H1 (cell line): ENCODE measurements around the gene NDFIP2. TPM values are rescaled to one million over a fixed set of nuclear protein-coding genes. Genes with fewer than 3 reads are reported as not detected.

Experiments used
- polyA plus RNA-seq, 7 experiments: library from polyadenylated mRNA; depleted of rRNA in 3 of 7; stranded (reverse) in 5 of 7; unstranded in 2 of 7; fragments of >200 nt in 5 of 7; fragments of 200-250 nt in 2 of 7; gene quantifications; 1 replicate in 5 of 7; 2 replicates in 1 of 7; 4 replicates in 1 of 7; pipeline versions ENCODE4 v1.2.1 to v1.2.3, GENCODE V29; 2011 to 2013; ENCODE audit warnings: missing spikeins in 2 of 7, mixed read lengths in 2 of 7
- total RNA-seq: library from RNA; stranded (reverse); fragmentation: NEBNext Ultra II Directional; extraction: Animal tissue kit (Norgen Biotek cat#: 25700); gene quantifications from 2 replicates; pipeline ENCODE4 v1.2.1, GENCODE V29; 2021
- TF ChIP-seq, protein P1 (sequence below), 3 experiments: IDR thresholded peaks; 1 replicate in 2 of 3; 2 replicates in 1 of 3; pipeline versions ENCODE4 v1.5.1 to v1.6.1; 2011; ENCODE audit warnings: low read length in 3 of 3, mild to moderate bottlenecking in 3 of 3, inconsistent platforms in 2 of 3, low read depth in 1 of 3, moderate library complexity in 1 of 3; ENCODE audit not compliant: insufficient read depth in 1 of 3; ENCODE audit errors: control extremely low read depth in 1 of 3

NDFIP2 gene
- total and polyA plus RNA-seq, 2 of the 8 experiments (the other 6 are each of a cell fraction or from before 2014, with no cell fraction given), result 11.1 to 32.9 TPM

GRCh38 chr13:79445968-79446645 is 34.8 kb upstream of the NDFIP2 start (continued):
- TF ChIP-seq, protein P1, sequence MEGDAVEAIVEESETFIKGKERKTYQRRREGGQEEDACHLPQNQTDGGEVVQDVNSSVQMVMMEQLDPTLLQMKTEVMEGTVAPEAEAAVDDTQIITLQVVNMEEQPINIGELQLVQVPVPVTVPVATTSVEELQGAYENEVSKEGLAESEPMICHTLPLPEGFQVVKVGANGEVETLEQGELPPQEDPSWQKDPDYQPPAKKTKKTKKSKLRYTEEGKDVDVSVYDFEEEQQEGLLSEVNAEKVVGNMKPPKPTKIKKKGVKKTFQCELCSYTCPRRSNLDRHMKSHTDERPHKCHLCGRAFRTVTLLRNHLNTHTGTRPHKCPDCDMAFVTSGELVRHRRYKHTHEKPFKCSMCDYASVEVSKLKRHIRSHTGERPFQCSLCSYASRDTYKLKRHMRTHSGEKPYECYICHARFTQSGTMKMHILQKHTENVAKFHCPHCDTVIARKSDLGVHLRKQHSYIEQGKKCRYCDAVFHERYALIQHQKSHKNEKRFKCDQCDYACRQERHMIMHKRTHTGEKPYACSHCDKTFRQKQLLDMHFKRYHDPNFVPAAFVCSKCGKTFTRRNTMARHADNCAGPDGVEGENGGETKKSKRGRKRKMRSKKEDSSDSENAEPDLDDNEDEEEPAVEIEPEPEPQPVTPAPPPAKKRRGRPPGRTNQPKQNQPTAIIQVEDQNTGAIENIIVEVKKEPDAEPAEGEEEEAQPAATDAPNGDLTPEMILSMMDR (IDR thresholded peaks at IDR 0.05; ENCODE audit: control extremely low read depth in 1 of 3, insufficient read depth in 1 of 3, low read depth in 1 of 3, low read length in 3 of 3), result peak in 2 of 3 experiments; percentile 8 to 12; a peak in 2 of 4 replicates
- TF ChIP-seq, all 59 proteins: peak for 3
